Osteoblast (primary cell): ENCODE data around the gene KLHDC7A. TPM values are rescaled to one million over a fixed set of nuclear protein-coding genes. Genes with fewer than 3 reads are reported as not detected.

Experiments
- DNase-seq: peaks from one replicate; pipeline ENCODE4 v3.0.0; 2011; ENCODE audit warnings: low spot score, mixed read lengths; ENCODE audit not compliant: insufficient read length; ENCODE audit errors: missing footprints
- H2AFZ ChIP-seq: 2 replicates; pipeline ENCODE4 v1.6.0; 2011; ENCODE audit warnings: mild to moderate bottlenecking, low read length
- H3K27ac ChIP-seq: 2 replicates; pipeline ENCODE4 v1.5.1; 2011; ENCODE audit warnings: mild to moderate bottlenecking, low read depth, low read length, moderate library complexity
- H3K27me3 ChIP-seq: 2 replicates; pipeline ENCODE4 v1.6.0; 2012; ENCODE audit warnings: mild to moderate bottlenecking, control low read depth, inconsistent platforms, low read length, moderate library complexity; ENCODE audit not compliant: insufficient read depth
- H3K36me3 ChIP-seq: 2 replicates; pipeline ENCODE4 v1.5.1; 2011; ENCODE audit warnings: mild to moderate bottlenecking, low read length, control low read depth, moderate library complexity; ENCODE audit not compliant: insufficient read depth
- H3K4me1 ChIP-seq: 2 replicates; pipeline ENCODE4 v1.5.1; 2011; ENCODE audit warnings: mild to moderate bottlenecking, low read length, control low read depth, moderate library complexity; ENCODE audit not compliant: insufficient read depth
- H3K4me2 ChIP-seq: 2 replicates; pipeline ENCODE4 v1.6.0; 2011; ENCODE audit warnings: mild to moderate bottlenecking, low read length; ENCODE audit not compliant: insufficient read depth
- H3K4me3 ChIP-seq: fragments of 200-600 bp; sonication (generic); 3 replicates; pipeline ENCODE4 v1.5.1; 2012; ENCODE audit warnings: mild to moderate bottlenecking, low read length, inconsistent platforms; ENCODE audit not compliant: insufficient read depth
- H3K79me2 ChIP-seq: 2 replicates; pipeline ENCODE4 v1.6.0; 2012; ENCODE audit warnings: mild to moderate bottlenecking, low read length, control low read depth, inconsistent platforms; ENCODE audit not compliant: insufficient read depth
- H3K9me3 ChIP-seq: 2 replicates; pipeline ENCODE4 v1.5.1; 2011; ENCODE audit warnings: low read depth, low read length, control low read depth
- H4K20me1 ChIP-seq: 2 replicates; pipeline ENCODE4 v1.6.0; 2012; ENCODE audit warnings: mild to moderate bottlenecking, low read length, control low read depth; ENCODE audit not compliant: insufficient read depth
- total RNA-seq: library from RNA; depleted of rRNA; stranded (reverse); fragments of >200 nt; gene quantifications from 2 replicates; pipeline ENCODE4 v1.2.3, GENCODE V29; 2012
- TF ChIP-seq, protein P1 (sequence below): IDR thresholded peaks from 2 replicates; pipeline ENCODE4 v1.5.1; 2011; ENCODE audit warnings: mild to moderate bottlenecking, low read depth, low read length, moderate library complexity; ENCODE audit errors: extremely low read depth

KLHDC7A gene
- total RNA-seq, 1 donor, result not detected

DNA sequence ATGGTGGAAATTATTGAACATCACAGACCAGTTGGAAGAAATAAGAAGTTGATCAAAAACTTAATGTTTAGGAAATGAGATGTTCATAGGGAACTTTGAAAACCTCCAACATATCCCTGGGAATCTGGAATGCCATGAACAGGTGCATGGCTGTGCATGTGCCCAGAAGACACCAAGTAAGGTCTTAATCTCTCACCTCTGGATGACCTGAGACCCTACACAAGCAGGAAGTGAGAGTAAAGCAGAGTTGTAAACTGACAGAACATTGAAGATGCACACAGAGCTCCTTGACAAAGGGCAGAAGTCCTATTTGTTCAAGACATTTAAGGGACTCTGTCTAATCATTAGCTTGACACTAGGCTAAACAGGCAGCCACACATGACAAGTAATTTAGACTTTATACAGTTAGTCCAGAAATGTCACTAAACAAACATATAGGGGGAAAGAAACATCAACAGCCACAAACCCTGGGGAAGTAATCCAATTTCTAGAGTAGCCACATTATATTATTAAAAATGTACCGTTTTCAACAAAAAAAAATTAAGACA lies 34.5 kb downstream of the KLHDC7A start:
- H3K4me3 ChIP-seq, result no peak overlapping the region
- no peaks in the 10 kb centered on the region for H3K4me1 ChIP-seq
- no peaks in the 10 kb centered on the region for H3K79me2 ChIP-seq
- H3K4me2 ChIP-seq, result no peak overlapping the region
- H3K36me3 ChIP-seq, result no peaks in the 10 kb centered on the region
- no peaks in the 10 kb centered on the region for H3K9me3 ChIP-seq
- TF ChIP-seq, protein P1, sequence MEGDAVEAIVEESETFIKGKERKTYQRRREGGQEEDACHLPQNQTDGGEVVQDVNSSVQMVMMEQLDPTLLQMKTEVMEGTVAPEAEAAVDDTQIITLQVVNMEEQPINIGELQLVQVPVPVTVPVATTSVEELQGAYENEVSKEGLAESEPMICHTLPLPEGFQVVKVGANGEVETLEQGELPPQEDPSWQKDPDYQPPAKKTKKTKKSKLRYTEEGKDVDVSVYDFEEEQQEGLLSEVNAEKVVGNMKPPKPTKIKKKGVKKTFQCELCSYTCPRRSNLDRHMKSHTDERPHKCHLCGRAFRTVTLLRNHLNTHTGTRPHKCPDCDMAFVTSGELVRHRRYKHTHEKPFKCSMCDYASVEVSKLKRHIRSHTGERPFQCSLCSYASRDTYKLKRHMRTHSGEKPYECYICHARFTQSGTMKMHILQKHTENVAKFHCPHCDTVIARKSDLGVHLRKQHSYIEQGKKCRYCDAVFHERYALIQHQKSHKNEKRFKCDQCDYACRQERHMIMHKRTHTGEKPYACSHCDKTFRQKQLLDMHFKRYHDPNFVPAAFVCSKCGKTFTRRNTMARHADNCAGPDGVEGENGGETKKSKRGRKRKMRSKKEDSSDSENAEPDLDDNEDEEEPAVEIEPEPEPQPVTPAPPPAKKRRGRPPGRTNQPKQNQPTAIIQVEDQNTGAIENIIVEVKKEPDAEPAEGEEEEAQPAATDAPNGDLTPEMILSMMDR, result no peak
- H3K27ac ChIP-seq, result no peak overlapping the region
- H2AFZ ChIP-seq, result no peak overlapping the region
- no peaks in the 10 kb centered on the region for H3K27me3 ChIP-seq
- no peaks in the 10 kb centered on the region for H4K20me1 ChIP-seq
- DNase-seq, result no peak

DNA sequence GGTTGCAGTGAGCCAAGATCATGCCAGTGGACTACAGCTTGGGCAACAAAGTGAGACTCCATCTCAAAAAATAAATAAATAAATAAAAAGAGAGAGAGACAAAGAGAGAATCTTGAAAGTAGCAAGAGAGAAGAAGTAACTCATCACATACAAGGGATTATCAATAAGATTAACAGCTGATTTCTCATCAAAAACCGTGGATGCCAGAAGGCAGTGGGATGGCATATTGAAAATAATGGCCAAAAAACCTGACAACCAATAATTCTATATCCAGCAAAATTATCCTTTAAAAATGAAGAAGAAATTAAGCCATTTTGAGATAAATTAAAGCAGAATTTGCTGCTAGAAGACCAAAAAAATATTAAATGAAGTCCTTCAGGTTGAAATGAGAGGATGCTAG lies 35.7 kb downstream of the KLHDC7A start:
- no peak for DNase-seq
- Histone ChIP-seq H4K20me1 (no peaks in the 10 kb centered on the region), H3K79me2 (no peaks in the 10 kb centered on the region), H3K27ac (no peak overlapping the region), H3K9me3 (no peaks in the 10 kb centered on the region), H3K4me2 (no peak overlapping the region), H3K36me3 (no peaks in the 10 kb centered on the region), H3K27me3 (no peaks in the 10 kb centered on the region), H3K4me3 (no peak overlapping the region), H2AFZ (no peak overlapping the region), H3K4me1 (no peaks in the 10 kb centered on the region)
- TF ChIP-seq, protein P1, result no peak

DNA sequence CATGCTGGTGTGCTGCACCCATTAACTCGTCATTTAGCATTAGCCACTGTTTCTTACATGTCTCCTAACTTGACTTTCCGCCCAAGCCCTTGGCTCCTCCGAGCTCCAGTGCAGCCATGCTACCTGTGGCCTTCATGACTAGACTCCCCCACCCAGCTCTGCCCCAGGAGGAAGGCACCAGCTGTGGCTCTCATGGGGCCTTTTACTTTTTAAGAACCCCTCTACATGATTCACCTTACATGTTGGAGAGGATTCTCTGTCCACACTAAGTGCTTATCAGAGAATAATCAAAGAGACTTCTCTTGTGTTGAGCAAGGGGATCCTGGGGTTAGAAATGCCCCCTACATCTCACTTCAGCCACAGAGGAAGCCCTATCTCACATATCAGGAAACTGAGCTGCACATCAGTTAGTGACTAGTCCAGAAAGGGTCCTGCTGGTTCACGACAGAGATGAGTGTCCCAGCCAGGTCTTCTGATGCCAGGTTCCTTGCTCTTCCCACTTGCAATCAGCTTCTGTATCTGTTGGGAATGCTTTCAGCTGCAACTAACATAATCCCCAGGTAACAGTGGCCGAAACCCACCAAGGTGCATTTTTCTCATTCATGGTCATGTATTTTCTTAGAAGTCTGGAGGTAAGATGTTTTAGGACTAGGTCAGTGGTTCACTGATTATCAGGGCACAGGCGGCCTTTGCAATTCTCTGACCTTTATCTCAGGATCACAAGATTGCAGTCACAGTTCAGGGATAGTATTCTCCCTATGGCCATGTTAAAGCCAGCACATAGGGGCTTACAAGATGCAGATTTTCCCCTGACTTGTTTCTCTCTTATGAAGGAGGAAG lies 45.9 kb downstream of the KLHDC7A start:
- Histone ChIP-seq H3K27me3 (no peaks in the 10 kb centered on the region), H3K36me3 (no peaks in the 10 kb centered on the region), H3K27ac (no peak overlapping the region), H3K4me2 (no peak overlapping the region), H3K79me2 (no peaks in the 10 kb centered on the region), H2AFZ (no peak overlapping the region), H3K4me3 (no peak overlapping the region), H4K20me1 (no peaks in the 10 kb centered on the region), H3K4me1 (no peaks in the 10 kb centered on the region), H3K9me3 (no peaks in the 10 kb centered on the region)
- no peak for DNase-seq
- TF ChIP-seq, protein P1, result no peak

GRCh38 chr1:18527514-18527913 lies 46.8 kb downstream of the KLHDC7A start:
- no peaks in the 10 kb centered on the region for H3K4me1 ChIP-seq
- H3K9me3 ChIP-seq, result no peaks in the 10 kb centered on the region
- H3K4me2 ChIP-seq, result no peak overlapping the region
- no peak overlapping the region for H3K27ac ChIP-seq
- no peaks in the 10 kb centered on the region for H3K27me3 ChIP-seq
- no peak overlapping the region for H2AFZ ChIP-seq
- H3K79me2 ChIP-seq, result no peaks in the 10 kb centered on the region
- TF ChIP-seq, protein P1, result no peak
- H3K4me3 ChIP-seq, result no peak overlapping the region
- no peak for DNase-seq
- no peaks in the 10 kb centered on the region for H4K20me1 ChIP-seq
- H3K36me3 ChIP-seq, result no peaks in the 10 kb centered on the region
